GM18526 (cell line): ENCODE measurements around the gene SMAD6.

Source experiments
- POLR2A ChIP-seq: IDR thresholded peaks from 3 replicates; pipeline ENCODE4 v1.6.1; 2011; ENCODE audit not compliant: insufficient read length; ENCODE audit errors: extremely low read depth

Gene SMAD6

GRCh38 chr15:66774001-66774814 lies 72.2 kb downstream of the SMAD6 start:
- no peak for TF ChIP-seq POLR2A

- no peak for TF ChIP-seq POLR2A
Observed at GRCh38 chr15:66775127-66776105, 73.4 kb downstream of the SMAD6 start.

- no peak for TF ChIP-seq POLR2A
Observed at GRCh38 chr15:66777054-66777453, 75.0 kb downstream of the SMAD6 start.

GRCh38 chr15:66777596-66778313 lies 75.7 kb downstream of the SMAD6 start:
- TF ChIP-seq POLR2A: no peak

GRCh38 chr15:66778314-66778665 lies 76.3 kb downstream of the SMAD6 start:
- TF ChIP-seq POLR2A: no peak

- no peak for TF ChIP-seq POLR2A
Observed at GRCh38 chr15:66778716-66779115, 76.7 kb downstream of the SMAD6 start.

GRCh38 chr15:66779331-66780009 lies 77.4 kb downstream of the SMAD6 start:
- TF ChIP-seq POLR2A: no peak

- no peak for TF ChIP-seq POLR2A
Observed at GRCh38 chr15:66780172-66780972, 78.3 kb downstream of the SMAD6 start.

GRCh38 chr15:66780973-66781718 lies 79.1 kb downstream of the SMAD6 start:
- TF ChIP-seq POLR2A: no peak

GRCh38 chr15:66782785-66783184 lies 80.7 kb downstream of the SMAD6 start:
- no peak for TF ChIP-seq POLR2A

- no peak for TF ChIP-seq POLR2A
Observed at GRCh38 chr15:66783314-66783713, 81.3 kb downstream of the SMAD6 start.

- TF ChIP-seq POLR2A: no peak
Observed at GRCh38 chr15:66783725-66784124, 81.7 kb downstream of the SMAD6 start.

- TF ChIP-seq POLR2A: no peak
Observed at GRCh38 chr15:66784174-66784573, 82.1 kb downstream of the SMAD6 start.

- no peak for TF ChIP-seq POLR2A
Observed at GRCh38 chr15:66785637-66786036, 83.6 kb downstream of the SMAD6 start.

GRCh38 chr15:66786222-66786621 lies 84.2 kb downstream of the SMAD6 start:
- no peak for TF ChIP-seq POLR2A
